Suprapubic skin (tissue), 4 donors: ENCODE measurements around the gene MAN1C1.

Experiments used
- EP300 ChIP-seq: sonication (generic); formaldehyde crosslinking; IDR thresholded peaks from one replicate; pipeline ENCODE4 v1.6.1; 2017; ENCODE audit warnings: antibody characterized with exemption
- POLR2A ChIP-seq, 2 donors: fragments of 450-650 bp; IDR thresholded peaks; one replicate each; pipeline ENCODE4 v1.6.1; 2017; ENCODE audit warnings: antibody characterized with exemption in 2 of 2, mild to moderate bottlenecking in 2 of 2, moderate library complexity in 2 of 2
- POLR2AphosphoS5 ChIP-seq, 3 donors: sonication (generic); formaldehyde crosslinking; IDR thresholded peaks; one replicate each; pipeline ENCODE4 v1.6.1; 2017; ENCODE audit warnings: antibody characterized with exemption in 3 of 3
- TF ChIP-seq, protein P1 (sequence below), 2 donors: fragments of 200-600 bp in 1 of 2; fragments of 450-650 bp in 1 of 2; sonication (generic) in 1 of 2; IDR thresholded peaks; one replicate each; pipeline ENCODE4 v1.5.1; 2016 to 2019; ENCODE audit warnings: antibody characterized with exemption in 2 of 2, mild to moderate bottlenecking in 1 of 2, moderate library complexity in 1 of 2

DNA sequence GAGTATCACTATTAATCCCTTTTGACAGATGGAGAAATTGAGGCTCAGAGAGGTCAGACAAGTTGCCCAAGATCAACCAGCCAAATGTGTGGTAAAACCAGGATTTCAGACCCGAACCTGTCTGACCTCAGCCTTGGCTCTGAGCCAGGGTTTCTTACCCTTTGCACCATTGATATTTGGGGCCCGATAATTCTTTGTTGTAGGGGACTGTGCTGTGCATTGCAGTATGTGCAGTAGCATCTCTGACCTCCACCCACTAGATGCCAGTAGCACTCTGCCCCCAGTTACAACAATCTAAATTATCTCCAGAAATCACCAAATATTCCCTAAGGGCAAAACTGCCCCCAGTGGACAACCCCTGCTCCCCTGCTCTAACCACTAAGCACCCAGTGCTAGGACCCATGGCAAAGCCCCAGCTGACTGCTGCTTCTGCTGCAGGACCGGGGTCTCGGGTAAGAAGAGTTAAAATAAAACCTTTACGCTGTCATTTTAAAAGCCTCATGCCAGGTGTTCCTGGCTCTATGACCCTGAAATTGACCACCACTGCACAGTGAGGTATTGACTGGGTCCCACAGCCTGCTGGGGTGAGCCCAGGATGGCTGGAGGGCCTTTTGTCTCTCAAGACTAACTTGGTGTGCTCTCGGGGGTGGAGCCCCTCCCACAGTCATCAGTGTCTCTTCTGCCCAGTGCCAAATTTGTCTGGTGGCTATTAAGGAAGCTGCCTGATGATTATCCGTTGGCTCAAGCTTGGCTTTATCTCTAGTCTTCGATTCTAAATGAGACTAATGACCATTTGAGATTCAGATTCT is 5.6 kb upstream of the MAN1C1 start:
- TF ChIP-seq POLR2AphosphoS5 (IDR thresholded peaks at IDR 0.05) (no peak), POLR2A (IDR thresholded peaks at IDR 0.05) (no peak), EP300 (no peak)
- TF ChIP-seq, protein P1, sequence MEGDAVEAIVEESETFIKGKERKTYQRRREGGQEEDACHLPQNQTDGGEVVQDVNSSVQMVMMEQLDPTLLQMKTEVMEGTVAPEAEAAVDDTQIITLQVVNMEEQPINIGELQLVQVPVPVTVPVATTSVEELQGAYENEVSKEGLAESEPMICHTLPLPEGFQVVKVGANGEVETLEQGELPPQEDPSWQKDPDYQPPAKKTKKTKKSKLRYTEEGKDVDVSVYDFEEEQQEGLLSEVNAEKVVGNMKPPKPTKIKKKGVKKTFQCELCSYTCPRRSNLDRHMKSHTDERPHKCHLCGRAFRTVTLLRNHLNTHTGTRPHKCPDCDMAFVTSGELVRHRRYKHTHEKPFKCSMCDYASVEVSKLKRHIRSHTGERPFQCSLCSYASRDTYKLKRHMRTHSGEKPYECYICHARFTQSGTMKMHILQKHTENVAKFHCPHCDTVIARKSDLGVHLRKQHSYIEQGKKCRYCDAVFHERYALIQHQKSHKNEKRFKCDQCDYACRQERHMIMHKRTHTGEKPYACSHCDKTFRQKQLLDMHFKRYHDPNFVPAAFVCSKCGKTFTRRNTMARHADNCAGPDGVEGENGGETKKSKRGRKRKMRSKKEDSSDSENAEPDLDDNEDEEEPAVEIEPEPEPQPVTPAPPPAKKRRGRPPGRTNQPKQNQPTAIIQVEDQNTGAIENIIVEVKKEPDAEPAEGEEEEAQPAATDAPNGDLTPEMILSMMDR (IDR thresholded peaks at IDR 0.05) = no peak
